C4-2B (cell line): Measurements from ENCODE around the gene SLC1A7.

Experiments used
- CTCF ChIP-seq: fragments of 450-650 bp; conservative IDR thresholded peaks from 2 replicates; pipeline ENCODE4 v1.5.1; 2017; ENCODE audit warnings: mild to moderate bottlenecking
- ZFX ChIP-seq: fragments of 450-650 bp; IDR thresholded peaks from 2 replicates; pipeline ENCODE4 v1.6.1; 2017

DNA sequence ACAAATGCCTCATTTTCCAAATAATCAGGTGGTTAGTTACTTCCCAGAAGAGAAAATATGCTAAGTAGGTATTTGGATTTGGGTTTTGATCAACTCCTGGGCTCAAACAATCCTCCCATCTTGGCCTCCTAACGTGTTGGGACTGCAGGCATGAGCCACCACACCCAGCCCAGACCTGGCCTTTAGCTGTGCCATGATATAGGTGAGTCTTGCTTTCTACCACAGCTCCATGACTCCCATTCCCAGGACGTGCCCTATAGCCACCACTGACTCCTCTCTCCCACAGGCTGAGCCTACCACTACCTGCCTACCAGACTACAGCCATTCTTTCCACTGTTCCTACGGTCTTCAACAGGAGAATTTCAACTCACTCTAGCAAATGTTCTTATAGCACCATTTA, 1.8 kb upstream of the SLC1A7 start:
- TF ChIP-seq CTCF (no peak), ZFX (no peak)
